WTC11 (cell line): Measurements from ENCODE around the gene CRTC2. TPM values are rescaled to one million over a fixed set of nuclear protein-coding genes. Genes with fewer than 3 reads are reported as not detected.

Experiments
- ATAC-seq: fragments of 200-7000 bp; cut with Tn5 transposase; 2 replicates; pipeline ENCODE4 v1.10.0; 2021; ENCODE audit warnings: mild to moderate bottlenecking, moderate library complexity
- CTCF ChIA-PET: fragments of 300-600 bp; sonication (Branson Sonifier 250); formaldehyde crosslinking; loops from one replicate; lab custom pipeline; 2021; ENCODE audit warnings: antibody characterized with exemption; lab: Charles Lee
- POLR2A ChIA-PET: fragments of 350-600 bp; sonication (Branson Sonifier 250); formaldehyde crosslinking; loops from one replicate; lab custom pipeline; 2021; ENCODE audit warnings: antibody characterized with exemption; lab: Charles Lee
- DNase-seq: peaks from one replicate; pipeline ENCODE4 v3.0.0; 2021; ENCODE audit warnings: low spot score
- H3K27ac Mint-ChIP-seq: 2 replicates; pipeline ENCODE4 v1.8.0; 2021; ENCODE audit warnings: mixed read lengths
- H3K27me3 Mint-ChIP-seq: 2 replicates; pipeline ENCODE4 v1.8.0; 2021; ENCODE audit warnings: low read depth, mild to moderate bottlenecking, moderate library complexity, mixed read lengths
- H3K36me3 Mint-ChIP-seq: 2 replicates; pipeline ENCODE4 v1.8.0; 2021; ENCODE audit warnings: mixed read lengths
- H3K4me1 Mint-ChIP-seq: 2 replicates; pipeline ENCODE4 v1.8.0; 2022; ENCODE audit warnings: mixed read lengths
- H3K4me3 Mint-ChIP-seq: 2 replicates; pipeline ENCODE4 v1.8.0; 2021; ENCODE audit warnings: mild to moderate bottlenecking, moderate library complexity, mixed read lengths
- H3K9me3 Mint-ChIP-seq: 2 replicates; pipeline ENCODE4 v1.8.0; 2021; ENCODE audit warnings: mixed read lengths
- CREB1 ChIP-seq: sonication (generic); formaldehyde crosslinking; IDR thresholded peaks from 2 replicates; pipeline ENCODE4 v1.8.0; 2023; ENCODE audit warnings: mild to moderate bottlenecking, missing genetic modification reagents
- ESRRA ChIP-seq: sonication (generic); formaldehyde crosslinking; IDR thresholded peaks from 2 replicates; pipeline ENCODE4 v1.8.1; 2022; ENCODE audit warnings: mild to moderate bottlenecking, missing genetic modification reagents, borderline replicate concordance
- FOXK1 ChIP-seq: sonication (generic); formaldehyde crosslinking; IDR thresholded peaks from 2 replicates; pipeline ENCODE4 v1.8.0; 2022; ENCODE audit warnings: mild to moderate bottlenecking, moderate library complexity, missing genetic modification reagents
- GTF2I ChIP-seq: fragments of 250-450 bp; sonication (Bioruptor Pico); conservative IDR thresholded peaks from 2 replicates; pipeline ENCODE4 v1.4.0; 2021; ENCODE audit warnings: mild to moderate bottlenecking
- HMGA2 ChIP-seq: fragments of 250-450 bp; sonication (Bioruptor Pico); IDR thresholded peaks from 2 replicates; pipeline ENCODE4 v1.4.0; 2021; ENCODE audit warnings: mild to moderate bottlenecking, moderate library complexity
- JUN ChIP-seq: sonication (generic); formaldehyde crosslinking; IDR thresholded peaks from 2 replicates; pipeline ENCODE4 v1.8.0; 2023; ENCODE audit warnings: mild to moderate bottlenecking, missing genetic modification reagents
- KAT7 ChIP-seq: sonication (generic); formaldehyde crosslinking; IDR thresholded peaks from 2 replicates; pipeline ENCODE4 v1.8.1; 2023; ENCODE audit warnings: missing genetic modification reagents, mild to moderate bottlenecking, borderline replicate concordance
- MXD4 ChIP-seq: fragments of 250-450 bp; sonication (Bioruptor Pico); IDR thresholded peaks from 2 replicates; pipeline ENCODE4 v1.8.0; 2021; ENCODE audit warnings: mild to moderate bottlenecking, moderate library complexity, borderline replicate concordance
- MYBL2 ChIP-seq: sonication (generic); formaldehyde crosslinking; IDR thresholded peaks from 2 replicates; pipeline ENCODE4 v1.8.1; 2023; ENCODE audit warnings: mild to moderate bottlenecking, moderate library complexity, missing genetic modification reagents
- NR3C1 ChIP-seq: sonication (generic); formaldehyde crosslinking; conservative IDR thresholded peaks from 2 replicates; pipeline ENCODE4 v1.8.1; 2023; ENCODE audit warnings: low read depth, mild to moderate bottlenecking, missing genetic modification reagents
- SMAD3 ChIP-seq: sonication (generic); formaldehyde crosslinking; IDR thresholded peaks from 2 replicates; pipeline ENCODE4 v1.8.0; 2022; ENCODE audit warnings: missing genetic modification reagents, mild to moderate bottlenecking, borderline replicate concordance
- TEAD1 ChIP-seq: sonication (generic); formaldehyde crosslinking; IDR thresholded peaks from 2 replicates; pipeline ENCODE4 v1.8.0; 2022; ENCODE audit warnings: mild to moderate bottlenecking, missing genetic modification reagents
- TEAD4 ChIP-seq: sonication (generic); formaldehyde crosslinking; IDR thresholded peaks from 2 replicates; pipeline ENCODE4 v1.8.0; 2022; ENCODE audit warnings: mild to moderate bottlenecking, missing genetic modification reagents
- TP53 ChIP-seq: sonication (generic); formaldehyde crosslinking; IDR thresholded peaks from 2 replicates; pipeline ENCODE4 v1.8.1; 2023; ENCODE audit warnings: mild to moderate bottlenecking, missing genetic modification reagents
- ZNF121 ChIP-seq: sonication (generic); formaldehyde crosslinking; IDR thresholded peaks from 2 replicates; pipeline ENCODE4 v1.8.0; 2023; ENCODE audit warnings: missing genetic modification reagents
- ZNF232 ChIP-seq: sonication (generic); formaldehyde crosslinking; IDR thresholded peaks from 2 replicates; pipeline ENCODE4 v1.8.0; 2022; ENCODE audit warnings: mild to moderate bottlenecking, missing genetic modification reagents
- total RNA-seq: library from RNA; stranded (reverse); gene quantifications from 3 replicates; pipeline ENCODE4 v1.2.3, GENCODE V29; 2021
- TF ChIP-seq, protein P1 (sequence below): fragments of 250-450 bp; sonication (Bioruptor Pico); IDR thresholded peaks from 2 replicates; pipeline ENCODE4 v1.8.0; 2021; ENCODE audit warnings: mild to moderate bottlenecking
- TF ChIP-seq, protein P2 (sequence below): fragments of 250-450 bp; sonication (Bioruptor Pico); IDR thresholded peaks from 2 replicates; pipeline ENCODE4 v1.9.0; 2021; ENCODE audit warnings: moderate library complexity, mild to moderate bottlenecking, inconsistent platforms, borderline replicate concordance
- TF ChIP-seq, protein P3 (sequence below): sonication (generic); formaldehyde crosslinking; IDR thresholded peaks from 2 replicates; pipeline ENCODE4 v1.8.0; 2023; ENCODE audit warnings: missing genetic modification reagents, mild to moderate bottlenecking, borderline replicate concordance
- TF ChIP-seq, protein P4 (sequence below): sonication (generic); formaldehyde crosslinking; conservative IDR thresholded peaks from 2 replicates; pipeline ENCODE4 v1.8.1; 2022; ENCODE audit warnings: mild to moderate bottlenecking, missing genetic modification reagents
- TF ChIP-seq, protein P5 (sequence below): sonication (generic); formaldehyde crosslinking; IDR thresholded peaks from 2 replicates; pipeline ENCODE4 v1.8.1; 2023; ENCODE audit warnings: mild to moderate bottlenecking, missing genetic modification reagents, moderate library complexity
- TF ChIP-seq, protein P6 (sequence below): sonication (generic); formaldehyde crosslinking; conservative IDR thresholded peaks from 2 replicates; pipeline ENCODE4 v1.8.1; 2023; ENCODE audit warnings: mild to moderate bottlenecking, low read depth, missing genetic modification reagents, moderate library complexity

CRTC2 gene
- total RNA-seq, 1 experiment from 2014 or later = 43.7 TPM

DNA sequence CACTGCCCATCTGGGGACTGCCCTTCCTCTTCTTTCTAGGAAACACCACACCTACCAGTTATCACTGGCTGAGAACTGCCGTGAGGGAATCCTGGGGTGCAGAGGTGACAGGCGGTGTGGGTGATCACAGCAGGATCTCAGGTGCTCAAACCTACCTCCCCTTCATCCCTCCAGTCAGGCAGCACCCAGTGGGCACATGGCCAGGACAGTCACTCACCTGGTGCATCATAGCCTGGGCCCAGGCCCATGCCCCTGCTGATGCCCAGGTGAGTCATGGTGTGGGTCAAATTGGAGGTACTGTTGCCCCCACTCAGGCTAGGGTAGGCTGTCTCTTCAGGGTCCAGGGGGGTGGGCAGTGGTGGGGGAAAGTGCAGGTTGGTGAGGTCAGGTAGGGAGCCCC is 6.6 kb downstream of the CRTC2 start:
- H3K36me3 Mint-ChIP-seq = peaks cover 38% of the 10 kb centered on the region
- H3K9me3 Mint-ChIP-seq = no peaks in the 10 kb centered on the region
- TF ChIP-seq HMGA2 (CRISPR knock-in tag) = no peak
- no peak for TF ChIP-seq TEAD4 (CRISPR knock-in tag)
- no peak for TF ChIP-seq JUN (CRISPR knock-in tag)
- TF ChIP-seq GTF2I (CRISPR knock-in tag) = no peak
- no peak for TF ChIP-seq ZNF232 (CRISPR knock-in tag)
- TF ChIP-seq ZNF121 (CRISPR knock-in tag) = no peak
- TF ChIP-seq, protein P1, sequence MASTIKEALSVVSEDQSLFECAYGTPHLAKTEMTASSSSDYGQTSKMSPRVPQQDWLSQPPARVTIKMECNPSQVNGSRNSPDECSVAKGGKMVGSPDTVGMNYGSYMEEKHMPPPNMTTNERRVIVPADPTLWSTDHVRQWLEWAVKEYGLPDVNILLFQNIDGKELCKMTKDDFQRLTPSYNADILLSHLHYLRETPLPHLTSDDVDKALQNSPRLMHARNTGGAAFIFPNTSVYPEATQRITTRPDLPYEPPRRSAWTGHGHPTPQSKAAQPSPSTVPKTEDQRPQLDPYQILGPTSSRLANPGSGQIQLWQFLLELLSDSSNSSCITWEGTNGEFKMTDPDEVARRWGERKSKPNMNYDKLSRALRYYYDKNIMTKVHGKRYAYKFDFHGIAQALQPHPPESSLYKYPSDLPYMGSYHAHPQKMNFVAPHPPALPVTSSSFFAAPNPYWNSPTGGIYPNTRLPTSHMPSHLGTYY (CRISPR knock-in tag) = no peak
- no peak for TF ChIP-seq CREB1 (CRISPR knock-in tag)
- no peak for TF ChIP-seq TEAD1 (CRISPR knock-in tag)
- TF ChIP-seq, protein P2, sequence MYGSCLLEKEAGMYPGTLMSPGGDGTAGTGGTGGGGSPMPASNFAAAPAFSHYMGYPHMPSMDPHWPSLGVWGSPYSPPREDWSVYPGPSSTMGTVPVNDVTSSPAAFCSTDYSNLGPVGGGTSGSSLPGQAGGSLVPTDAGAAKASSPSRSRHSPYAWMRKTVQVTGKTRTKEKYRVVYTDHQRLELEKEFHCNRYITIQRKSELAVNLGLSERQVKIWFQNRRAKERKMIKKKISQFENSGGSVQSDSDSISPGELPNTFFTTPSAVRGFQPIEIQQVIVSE (CRISPR knock-in tag) = no peak
- TF ChIP-seq FOXK1 (CRISPR knock-in tag) = no peak
- TF ChIP-seq, protein P3, sequence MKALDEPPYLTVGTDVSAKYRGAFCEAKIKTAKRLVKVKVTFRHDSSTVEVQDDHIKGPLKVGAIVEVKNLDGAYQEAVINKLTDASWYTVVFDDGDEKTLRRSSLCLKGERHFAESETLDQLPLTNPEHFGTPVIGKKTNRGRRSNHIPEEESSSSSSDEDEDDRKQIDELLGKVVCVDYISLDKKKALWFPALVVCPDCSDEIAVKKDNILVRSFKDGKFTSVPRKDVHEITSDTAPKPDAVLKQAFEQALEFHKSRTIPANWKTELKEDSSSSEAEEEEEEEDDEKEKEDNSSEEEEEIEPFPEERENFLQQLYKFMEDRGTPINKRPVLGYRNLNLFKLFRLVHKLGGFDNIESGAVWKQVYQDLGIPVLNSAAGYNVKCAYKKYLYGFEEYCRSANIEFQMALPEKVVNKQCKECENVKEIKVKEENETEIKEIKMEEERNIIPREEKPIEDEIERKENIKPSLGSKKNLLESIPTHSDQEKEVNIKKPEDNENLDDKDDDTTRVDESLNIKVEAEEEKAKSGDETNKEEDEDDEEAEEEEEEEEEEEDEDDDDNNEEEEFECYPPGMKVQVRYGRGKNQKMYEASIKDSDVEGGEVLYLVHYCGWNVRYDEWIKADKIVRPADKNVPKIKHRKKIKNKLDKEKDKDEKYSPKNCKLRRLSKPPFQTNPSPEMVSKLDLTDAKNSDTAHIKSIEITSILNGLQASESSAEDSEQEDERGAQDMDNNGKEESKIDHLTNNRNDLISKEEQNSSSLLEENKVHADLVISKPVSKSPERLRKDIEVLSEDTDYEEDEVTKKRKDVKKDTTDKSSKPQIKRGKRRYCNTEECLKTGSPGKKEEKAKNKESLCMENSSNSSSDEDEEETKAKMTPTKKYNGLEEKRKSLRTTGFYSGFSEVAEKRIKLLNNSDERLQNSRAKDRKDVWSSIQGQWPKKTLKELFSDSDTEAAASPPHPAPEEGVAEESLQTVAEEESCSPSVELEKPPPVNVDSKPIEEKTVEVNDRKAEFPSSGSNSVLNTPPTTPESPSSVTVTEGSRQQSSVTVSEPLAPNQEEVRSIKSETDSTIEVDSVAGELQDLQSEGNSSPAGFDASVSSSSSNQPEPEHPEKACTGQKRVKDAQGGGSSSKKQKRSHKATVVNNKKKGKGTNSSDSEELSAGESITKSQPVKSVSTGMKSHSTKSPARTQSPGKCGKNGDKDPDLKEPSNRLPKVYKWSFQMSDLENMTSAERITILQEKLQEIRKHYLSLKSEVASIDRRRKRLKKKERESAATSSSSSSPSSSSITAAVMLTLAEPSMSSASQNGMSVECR (CRISPR knock-in tag) = no peak
- TF ChIP-seq, protein P4, sequence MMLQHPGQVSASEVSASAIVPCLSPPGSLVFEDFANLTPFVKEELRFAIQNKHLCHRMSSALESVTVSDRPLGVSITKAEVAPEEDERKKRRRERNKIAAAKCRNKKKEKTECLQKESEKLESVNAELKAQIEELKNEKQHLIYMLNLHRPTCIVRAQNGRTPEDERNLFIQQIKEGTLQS (CRISPR knock-in tag) = no peak
- no peak overlapping the region for H3K27ac Mint-ChIP-seq
- ATAC-seq (no peak), DNase-seq (no peak)
- no peaks in the 10 kb centered on the region for H3K27me3 Mint-ChIP-seq
- CTCF ChIA-PET = no interaction called here
- H3K4me3 Mint-ChIP-seq = no peak overlapping the region
- H3K4me1 Mint-ChIP-seq = peaks cover 12% of the 10 kb centered on the region
- POLR2A ChIA-PET = no interaction called here

DNA sequence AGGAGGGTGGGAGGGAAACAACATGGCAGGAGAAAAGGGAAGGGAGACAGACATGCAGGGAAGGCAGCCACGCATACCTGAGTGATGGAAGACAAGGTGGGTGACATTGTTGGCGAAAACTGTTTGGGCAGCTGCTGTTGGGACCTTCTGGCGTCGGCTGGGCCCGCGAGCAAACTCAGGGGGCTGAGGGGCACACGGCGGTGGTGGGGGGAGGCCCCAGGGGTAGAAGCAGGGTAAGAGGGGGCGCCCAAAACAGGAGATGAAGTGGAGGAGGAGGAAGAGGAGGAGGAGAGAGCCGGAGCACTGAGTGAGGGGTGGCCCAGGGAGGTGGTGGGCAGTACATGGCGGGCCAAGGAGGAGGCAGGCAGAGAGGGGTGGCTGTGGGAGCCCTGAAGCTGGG is 7.2 kb downstream of the CRTC2 start:
- no peak overlapping the region for H3K27ac Mint-ChIP-seq

More for the DNA sequence above, 7.2 kb downstream of the CRTC2 start:
- no peaks in the 10 kb centered on the region for H3K9me3 Mint-ChIP-seq
- peaks cover 38% of the 10 kb centered on the region for H3K36me3 Mint-ChIP-seq
- H3K4me3 Mint-ChIP-seq = no peak overlapping the region
- H3K4me1 Mint-ChIP-seq = peaks cover 7% of the 10 kb centered on the region
- DNase-seq (no peak), ATAC-seq (no peak)
- ChIA-PET CTCF (no interaction called here), POLR2A (no interaction called here)
- no peaks in the 10 kb centered on the region for H3K27me3 Mint-ChIP-seq
- TF ChIP-seq NR3C1 (CRISPR knock-in tag) (no peak), MYBL2 (CRISPR knock-in tag) (no peak), SMAD3 (no peak), MXD4 (CRISPR knock-in tag) (no peak), KAT7 (CRISPR knock-in tag) (no peak), TEAD4 (CRISPR knock-in tag) (no peak), ESRRA (CRISPR knock-in tag) (no peak), TP53 (no peak)
- TF ChIP-seq, protein P5, sequence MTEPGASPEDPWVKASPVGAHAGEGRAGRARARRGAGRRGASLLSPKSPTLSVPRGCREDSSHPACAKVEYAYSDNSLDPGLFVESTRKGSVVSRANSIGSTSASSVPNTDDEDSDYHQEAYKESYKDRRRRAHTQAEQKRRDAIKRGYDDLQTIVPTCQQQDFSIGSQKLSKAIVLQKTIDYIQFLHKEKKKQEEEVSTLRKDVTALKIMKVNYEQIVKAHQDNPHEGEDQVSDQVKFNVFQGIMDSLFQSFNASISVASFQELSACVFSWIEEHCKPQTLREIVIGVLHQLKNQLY (CRISPR knock-in tag) = no peak
- TF ChIP-seq, protein P6, sequence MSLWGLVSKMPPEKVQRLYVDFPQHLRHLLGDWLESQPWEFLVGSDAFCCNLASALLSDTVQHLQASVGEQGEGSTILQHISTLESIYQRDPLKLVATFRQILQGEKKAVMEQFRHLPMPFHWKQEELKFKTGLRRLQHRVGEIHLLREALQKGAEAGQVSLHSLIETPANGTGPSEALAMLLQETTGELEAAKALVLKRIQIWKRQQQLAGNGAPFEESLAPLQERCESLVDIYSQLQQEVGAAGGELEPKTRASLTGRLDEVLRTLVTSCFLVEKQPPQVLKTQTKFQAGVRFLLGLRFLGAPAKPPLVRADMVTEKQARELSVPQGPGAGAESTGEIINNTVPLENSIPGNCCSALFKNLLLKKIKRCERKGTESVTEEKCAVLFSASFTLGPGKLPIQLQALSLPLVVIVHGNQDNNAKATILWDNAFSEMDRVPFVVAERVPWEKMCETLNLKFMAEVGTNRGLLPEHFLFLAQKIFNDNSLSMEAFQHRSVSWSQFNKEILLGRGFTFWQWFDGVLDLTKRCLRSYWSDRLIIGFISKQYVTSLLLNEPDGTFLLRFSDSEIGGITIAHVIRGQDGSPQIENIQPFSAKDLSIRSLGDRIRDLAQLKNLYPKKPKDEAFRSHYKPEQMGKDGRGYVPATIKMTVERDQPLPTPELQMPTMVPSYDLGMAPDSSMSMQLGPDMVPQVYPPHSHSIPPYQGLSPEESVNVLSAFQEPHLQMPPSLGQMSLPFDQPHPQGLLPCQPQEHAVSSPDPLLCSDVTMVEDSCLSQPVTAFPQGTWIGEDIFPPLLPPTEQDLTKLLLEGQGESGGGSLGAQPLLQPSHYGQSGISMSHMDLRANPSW (CRISPR knock-in tag) = no peak
